CD4-positive, alpha-beta T cell treated with Interleukin-12 subunit alpha and Interleukin-12 subunit beta, for 1 hour (primary cell): ENCODE results near the gene PYGO2.
A peak's percentile ranks its signal among the peaks of the same experiment; 100 is the strongest.

Source experiments
- DNase-seq: peaks from one replicate; pipeline ENCODE4 v3.0.0-alpha.2; 2020

The PYGO2 gene

GRCh38 chr1:154961207-154962155 lies at the start of gene PYGO2:
Gene PYGO2, minus strand, starts transcription at chr1:154961782. Its CDS starts 206 bp downstream, at chr1:154961576.
- DNase-seq = peak; percentile 87

- DNase-seq = no peak
These were observed 49.4 kb upstream of the PYGO2 start for GRCh38 chr1:155011004-155011416.

- no peak for DNase-seq
These were observed 48.8 kb upstream of the PYGO2 start for GRCh38 chr1:155010211-155010918.

GRCh38 chr1:155009742-155010141 lies 48.2 kb upstream of the PYGO2 start:
- no peak for DNase-seq

- DNase-seq = no peak
These were observed 47.7 kb upstream of the PYGO2 start for GRCh38 chr1:155009221-155009711.

GRCh38 chr1:155008015-155008941 lies 46.7 kb upstream of the PYGO2 start:
- DNase-seq = no peak

GRCh38 chr1:155007251-155007828 lies 45.8 kb upstream of the PYGO2 start:
- no peak for DNase-seq

- DNase-seq = peak; percentile 66
These were observed 45.1 kb upstream of the PYGO2 start for GRCh38 chr1:155006601-155007101.

- peak; percentile 57 for DNase-seq
These were observed 43.8 kb upstream of the PYGO2 start for GRCh38 chr1:155005076-155006011.

- no peak for DNase-seq
These were observed 42.9 kb upstream of the PYGO2 start for GRCh38 chr1:155004352-155005075.

- no peak for DNase-seq
These were observed 42.3 kb upstream of the PYGO2 start for GRCh38 chr1:155003766-155004351.

GRCh38 chr1:155003227-155003765 lies 41.7 kb upstream of the PYGO2 start:
- no peak for DNase-seq

- DNase-seq = no peak
These were observed 41.1 kb upstream of the PYGO2 start, which contains the start of gene ZBTB7B for GRCh38 chr1:155002464-155003226. Gene ZBTB7B, plus strand, starts transcription at chr1:155002802. Its CDS starts 11,859 bp downstream, at chr1:155014661.

- DNase-seq = peak; percentile 98
These were observed 40.3 kb upstream of the PYGO2 start for GRCh38 chr1:155001675-155002463.

GRCh38 chr1:155001425-155001674 lies 39.8 kb upstream of the PYGO2 start:
- DNase-seq = no peak

- DNase-seq = peak; percentile 82
These were observed 39.3 kb upstream of the PYGO2 start for GRCh38 chr1:155000726-155001424.

- no peak for DNase-seq
These were observed 38.8 kb upstream of the PYGO2 start for GRCh38 chr1:155000411-155000725.
